ENCODE data around the gene ABHD17C.

The ABHD17C gene

GRCh38 chr15:80662757-80663553, 32.2 kb upstream of the ABHD17C start:
- Histone ChIP-seq H3K36me3 (ENCODE audit: low read length) (no peaks in the 10 kb centered on the region), H3K4me2 (ENCODE audit: low read depth, low read length, poor library complexity, severe bottlenecking) (no peak overlapping the region), H2AFZ (ENCODE audit: low read depth, low read length, severe bottlenecking) (no peak overlapping the region), H4K20me1 (ENCODE audit: low read depth, low read length) (no peaks in the 10 kb centered on the region), H3F3A (ENCODE audit: insufficient read depth) (no peaks in the 10 kb centered on the region), H3K9ac (ENCODE audit: low read length) (no peak overlapping the region), H3K4me3 (ENCODE audit: insufficient read depth, low read length, poor library complexity, severe bottlenecking) (no peak overlapping the region), H3K9me3 (ENCODE audit: insufficient read depth, low read length) (no peaks in the 10 kb centered on the region), H3K79me2 (ENCODE audit: insufficient read depth, low read length) (no peaks in the 10 kb centered on the region), H3K27me3 (ENCODE audit: low read length) (no peaks in the 10 kb centered on the region), H3K27ac (ENCODE audit: low read depth, low read length) (no peak overlapping the region), H3K9me2 (replicated peaks; ENCODE audit: insufficient read depth, low read length) (no peaks in the 10 kb centered on the region)
- no peak for TF ChIP-seq CTCF (IDR thresholded peaks at IDR 0.05; ENCODE audit: insufficient read depth, low read length, poor library complexity, severe bottlenecking)
- TF ChIP-seq EZH2phosphoT487 (conservative IDR thresholded peaks at IDR 0.05; ENCODE audit: low read length): no peak

- Histone ChIP-seq H4K20me1 (ENCODE audit: low read depth, low read length) (no peaks in the 10 kb centered on the region), H3K27ac (ENCODE audit: low read depth, low read length) (no peak overlapping the region), H2AFZ (ENCODE audit: low read depth, low read length, severe bottlenecking) (no peak overlapping the region), H3K27me3 (ENCODE audit: low read length) (no peaks in the 10 kb centered on the region), H3K36me3 (ENCODE audit: low read length) (no peaks in the 10 kb centered on the region), H3F3A (ENCODE audit: insufficient read depth) (no peaks in the 10 kb centered on the region), H3K9me3 (ENCODE audit: insufficient read depth, low read length) (no peaks in the 10 kb centered on the region), H3K9me2 (replicated peaks; ENCODE audit: insufficient read depth, low read length) (no peaks in the 10 kb centered on the region), H3K9ac (ENCODE audit: low read length) (no peak overlapping the region), H3K4me2 (ENCODE audit: low read depth, low read length, poor library complexity, severe bottlenecking) (no peak overlapping the region), H3K79me2 (ENCODE audit: insufficient read depth, low read length) (no peaks in the 10 kb centered on the region), H3K4me3 (ENCODE audit: insufficient read depth, low read length, poor library complexity, severe bottlenecking) (no peak overlapping the region)
- TF ChIP-seq CTCF (IDR thresholded peaks at IDR 0.05; ENCODE audit: insufficient read depth, low read length, poor library complexity, severe bottlenecking): no peak
- no peak for TF ChIP-seq EZH2phosphoT487 (conservative IDR thresholded peaks at IDR 0.05; ENCODE audit: low read length)
These were observed 30.0 kb upstream of the ABHD17C start for GRCh38 chr15:80665151-80665550.

GRCh38 chr15:80667936-80668335, 27.2 kb upstream of the ABHD17C start:
- Histone ChIP-seq H2AFZ (ENCODE audit: low read depth, low read length, severe bottlenecking) (no peak overlapping the region), H3K36me3 (ENCODE audit: low read length) (no peaks in the 10 kb centered on the region), H3K9me2 (replicated peaks; ENCODE audit: insufficient read depth, low read length) (no peaks in the 10 kb centered on the region)

More at GRCh38 chr15:80667936-80668335, 27.2 kb upstream of the ABHD17C start:
- Histone ChIP-seq H3K9me3 (ENCODE audit: insufficient read depth, low read length) (no peaks in the 10 kb centered on the region), H4K20me1 (ENCODE audit: low read depth, low read length) (no peaks in the 10 kb centered on the region), H3F3A (ENCODE audit: insufficient read depth) (no peaks in the 10 kb centered on the region), H3K9ac (ENCODE audit: low read length) (no peak overlapping the region), H3K4me3 (ENCODE audit: insufficient read depth, low read length, poor library complexity, severe bottlenecking) (no peak overlapping the region), H3K27ac (ENCODE audit: low read depth, low read length) (no peak overlapping the region), H3K79me2 (ENCODE audit: insufficient read depth, low read length) (no peaks in the 10 kb centered on the region), H3K27me3 (ENCODE audit: low read length) (no peaks in the 10 kb centered on the region), H3K4me2 (ENCODE audit: low read depth, low read length, poor library complexity, severe bottlenecking) (no peak overlapping the region)
- no peak for TF ChIP-seq CTCF (IDR thresholded peaks at IDR 0.05; ENCODE audit: insufficient read depth, low read length, poor library complexity, severe bottlenecking)
- no peak for TF ChIP-seq EZH2phosphoT487 (conservative IDR thresholded peaks at IDR 0.05; ENCODE audit: low read length)

Measured in SU-DHL-6 (cell line).